K562 (cell line): ENCODE measurements around the gene ACY1. TPM values are rescaled to one million over a fixed set of nuclear protein-coding genes. Genes with fewer than 3 reads are reported as not detected.

ENCODE experiments used
- ARID2 ChIP-seq: fragments of 450-650 bp; IDR thresholded peaks from 2 replicates; pipeline ENCODE4 v1.6.1; 2017; ENCODE audit warnings: antibody characterized with exemption, mild to moderate bottlenecking
- BACH1 ChIP-seq: fragments of 200-800 bp; sonication (Bioruptor generic); IDR thresholded peaks from 2 replicates; pipeline ENCODE4 v1.6.1; 2016; ENCODE audit warnings: missing genetic modification characterization, missing compliant biosample characterization
- CBX1 ChIP-seq: sonication (generic); IDR thresholded peaks from 2 replicates; pipeline ENCODE4 v1.6.1; 2016; ENCODE audit warnings: antibody characterized with exemption, low read depth, mild to moderate bottlenecking
- ELF4 ChIP-seq: fragments of 450-650 bp; formaldehyde crosslinking; IDR thresholded peaks from 2 replicates; pipeline ENCODE4 v1.4.0; 2022; ENCODE audit warnings: missing genetic modification characterization
- MAZ ChIP-seq, 2 experiments: fragments of 450-650 bp in 1 of 2; sonication (generic) in 1 of 2; formaldehyde crosslinking; IDR thresholded peaks in 1 of 2; conservative IDR thresholded peaks in 1 of 2; 2 replicates each; pipeline versions ENCODE4 v1.4.0 to v1.5.0; 2020; ENCODE audit warnings: mild to moderate bottlenecking in 1 of 2, missing genetic modification reagents in 1 of 2
- RBFOX2 ChIP-seq: fragments of 200-400 bp; formaldehyde crosslinking; IDR thresholded peaks from 2 replicates; pipeline ENCODE4 v1.6.1; 2017; ENCODE audit warnings: low read depth, mild to moderate bottlenecking, low read length, moderate library complexity
- ZBTB7A ChIP-seq: IDR thresholded peaks from 2 replicates; pipeline ENCODE4 v1.6.1; 2011; ENCODE audit warnings: low read depth, mild to moderate bottlenecking, low read length, moderate library complexity, borderline replicate concordance; ENCODE audit not compliant: control insufficient read depth
- ZNF347 ChIP-seq: fragments of 450-650 bp; formaldehyde crosslinking; IDR thresholded peaks from 2 replicates; pipeline ENCODE4 v1.4.0; 2020; ENCODE audit warnings: low read depth, mild to moderate bottlenecking, moderate library complexity
- ZNF586 ChIP-seq: fragments of 450-650 bp; formaldehyde crosslinking; conservative IDR thresholded peaks from 2 replicates; pipeline ENCODE4 v1.4.0; 2020; ENCODE audit warnings: mild to moderate bottlenecking, moderate library complexity
- polyA plus RNA-seq, 8 experiments: library from polyadenylated mRNA; depleted of rRNA in 4 of 8; stranded (reverse) in 5 of 8; unstranded in 3 of 8; fragments of >200 nt; fragmentation: Nextera tagmentation in 2 of 8; fragmentation: Illumina TruSeq in 1 of 8; extraction: Ambion mirVana in 2 of 8; extraction: Trizol in 1 of 8; gene quantifications; 2 replicates each; pipeline versions ENCODE4 v1.2.1 to v1.2.3, GENCODE V29; 2011 to 2014; ENCODE audit warnings: inconsistent platforms in 1 of 8, missing spikeins in 1 of 8
- total RNA-seq, 7 experiments: library from RNA; depleted of rRNA in 6 of 7; stranded (reverse); fragments of >200 nt in 6 of 7; fragmentation: Illumina TruSeq in 2 of 7; extraction: Trizol in 2 of 7; gene quantifications; 2 replicates each; pipeline versions ENCODE4 v1.2.1 to v1.2.3, GENCODE V29; 2011 to 2021; ENCODE audit warnings: low replicate concordance in 1 of 7
- TF ChIP-seq, protein P1 (sequence below): fragments of 200-800 bp; sonication (Bioruptor generic); IDR thresholded peaks from 2 replicates; pipeline ENCODE4 v1.6.1; 2016; ENCODE audit warnings: missing genetic modification characterization, missing compliant biosample characterization
- TF ChIP-seq, protein P2 (sequence below): fragments of 250-450 bp; sonication (Bioruptor Pico); IDR thresholded peaks from 2 replicates; pipeline ENCODE4 v1.4.0; 2020; ENCODE audit warnings: mild to moderate bottlenecking, moderate library complexity

The ACY1 gene
- total and polyA plus RNA-seq, 9 of the 15 experiments (the other 6 are each of a cell fraction or from before 2014, with no cell fraction given): 70.7 to 195 (median 123) TPM

GRCh38 chr3:51967384-51968169 lies 15.8 kb upstream of the ACY1 start, which contains the start of gene PCBP4 (continued):
- TF ChIP-seq, protein P1, sequence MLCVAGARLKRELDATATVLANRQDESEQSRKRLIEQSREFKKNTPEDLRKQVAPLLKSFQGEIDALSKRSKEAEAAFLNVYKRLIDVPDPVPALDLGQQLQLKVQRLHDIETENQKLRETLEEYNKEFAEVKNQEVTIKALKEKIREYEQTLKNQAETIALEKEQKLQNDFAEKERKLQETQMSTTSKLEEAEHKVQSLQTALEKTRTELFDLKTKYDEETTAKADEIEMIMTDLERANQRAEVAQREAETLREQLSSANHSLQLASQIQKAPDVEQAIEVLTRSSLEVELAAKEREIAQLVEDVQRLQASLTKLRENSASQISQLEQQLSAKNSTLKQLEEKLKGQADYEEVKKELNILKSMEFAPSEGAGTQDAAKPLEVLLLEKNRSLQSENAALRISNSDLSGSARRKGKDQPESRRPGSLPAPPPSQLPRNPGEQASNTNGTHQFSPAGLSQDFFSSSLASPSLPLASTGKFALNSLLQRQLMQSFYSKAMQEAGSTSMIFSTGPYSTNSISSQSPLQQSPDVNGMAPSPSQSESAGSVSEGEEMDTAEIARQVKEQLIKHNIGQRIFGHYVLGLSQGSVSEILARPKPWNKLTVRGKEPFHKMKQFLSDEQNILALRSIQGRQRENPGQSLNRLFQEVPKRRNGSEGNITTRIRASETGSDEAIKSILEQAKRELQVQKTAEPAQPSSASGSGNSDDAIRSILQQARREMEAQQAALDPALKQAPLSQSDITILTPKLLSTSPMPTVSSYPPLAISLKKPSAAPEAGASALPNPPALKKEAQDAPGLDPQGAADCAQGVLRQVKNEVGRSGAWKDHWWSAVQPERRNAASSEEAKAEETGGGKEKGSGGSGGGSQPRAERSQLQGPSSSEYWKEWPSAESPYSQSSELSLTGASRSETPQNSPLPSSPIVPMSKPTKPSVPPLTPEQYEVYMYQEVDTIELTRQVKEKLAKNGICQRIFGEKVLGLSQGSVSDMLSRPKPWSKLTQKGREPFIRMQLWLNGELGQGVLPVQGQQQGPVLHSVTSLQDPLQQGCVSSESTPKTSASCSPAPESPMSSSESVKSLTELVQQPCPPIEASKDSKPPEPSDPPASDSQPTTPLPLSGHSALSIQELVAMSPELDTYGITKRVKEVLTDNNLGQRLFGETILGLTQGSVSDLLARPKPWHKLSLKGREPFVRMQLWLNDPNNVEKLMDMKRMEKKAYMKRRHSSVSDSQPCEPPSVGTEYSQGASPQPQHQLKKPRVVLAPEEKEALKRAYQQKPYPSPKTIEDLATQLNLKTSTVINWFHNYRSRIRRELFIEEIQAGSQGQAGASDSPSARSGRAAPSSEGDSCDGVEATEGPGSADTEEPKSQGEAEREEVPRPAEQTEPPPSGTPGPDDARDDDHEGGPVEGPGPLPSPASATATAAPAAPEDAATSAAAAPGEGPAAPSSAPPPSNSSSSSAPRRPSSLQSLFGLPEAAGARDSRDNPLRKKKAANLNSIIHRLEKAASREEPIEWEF (CRISPR knock-in tag): no peak
- TF ChIP-seq CBX1 (no peak), ARID2 (no peak), RBFOX2 (peak; percentile 61), ELF4 (no peak), MAZ (CRISPR knock-in tag; conservative IDR thresholded peaks at IDR 0.05 in 1 of 2, IDR thresholded peaks at IDR 0.05 in 1 of 2) (0 out of 4 replicates have a peak, but pooled peaks of 1 of the 2 experiments have one; percentile 43), ZNF347 (CRISPR knock-in tag) (no peak), BACH1 (tag) (no peak), ZNF586 (no peak), ZBTB7A (peak; percentile 61; the same call in 1 of the 2 replicates)
- TF ChIP-seq, protein P2, sequence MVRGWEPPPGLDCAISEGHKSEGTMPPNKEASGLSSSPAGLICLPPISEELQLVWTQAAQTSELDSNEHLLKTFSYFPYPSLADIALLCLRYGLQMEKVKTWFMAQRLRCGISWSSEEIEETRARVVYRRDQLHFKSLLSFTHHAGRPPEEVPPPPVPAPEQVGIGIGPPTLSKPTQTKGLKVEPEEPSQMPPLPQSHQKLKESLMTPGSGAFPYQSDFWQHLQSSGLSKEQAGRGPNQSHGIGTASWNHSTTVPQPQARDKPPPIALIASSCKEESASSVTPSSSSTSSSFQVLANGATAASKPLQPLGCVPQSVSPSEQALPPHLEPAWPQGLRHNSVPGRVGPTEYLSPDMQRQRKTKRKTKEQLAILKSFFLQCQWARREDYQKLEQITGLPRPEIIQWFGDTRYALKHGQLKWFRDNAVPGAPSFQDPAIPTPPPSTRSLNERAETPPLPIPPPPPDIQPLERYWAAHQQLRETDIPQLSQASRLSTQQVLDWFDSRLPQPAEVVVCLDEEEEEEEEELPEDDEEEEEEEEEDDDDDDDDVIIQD (CRISPR knock-in tag): no peak
